Measurements from ENCODE around the gene JAM2. TPM values are rescaled to one million over a fixed set of nuclear protein-coding genes. Genes with fewer than 3 reads are reported as not detected.

JAM2 gene
- polyA plus RNA-seq, 1 donor from 2014 or later: 1.1 TPM

DNA sequence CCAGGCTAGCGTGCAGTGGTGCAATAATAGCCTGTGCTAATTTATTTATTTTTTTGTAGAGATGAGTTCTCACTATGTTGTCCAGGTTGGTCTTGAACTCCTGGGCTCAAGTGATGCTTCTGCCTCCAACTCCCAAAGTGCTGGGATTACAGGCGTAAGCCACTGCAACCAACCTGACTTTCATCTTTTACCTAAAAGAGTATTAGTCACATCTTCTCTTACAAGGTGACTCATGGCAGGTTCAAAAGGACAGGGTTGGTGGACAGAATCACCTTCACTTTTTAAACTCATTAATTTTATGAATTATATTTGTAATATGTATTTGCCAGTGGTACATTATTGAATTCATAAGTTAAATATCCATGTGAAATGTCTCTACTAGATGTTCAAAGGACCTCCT is 18.1 kb downstream of the JAM2 start:
- H3K27ac ChIP-seq (ENCODE audit: low read length): no peak overlapping the region
- no peak overlapping the region for H3K4me2 ChIP-seq (ENCODE audit: low read length)
- H3F3A ChIP-seq (ENCODE audit: insufficient read depth, low read length, poor library complexity, severe bottlenecking): no peaks in the 10 kb centered on the region

GRCh38 chr21:25658427-25659035 is 19.5 kb downstream of the JAM2 start:
- no peaks in the 10 kb centered on the region for H3K9me3 ChIP-seq (ENCODE audit: low read length)
- H3K79me2 ChIP-seq (replicated peaks; ENCODE audit: insufficient read depth, low read length): no peaks in the 10 kb centered on the region
- no peak overlapping the region for H3K4me2 ChIP-seq (ENCODE audit: low read length)
- H3K9ac ChIP-seq (ENCODE audit: low read length): no peak overlapping the region
- H3K27me3 ChIP-seq (ENCODE audit: insufficient read depth, low read depth, low read length): no peaks in the 10 kb centered on the region
- no peak overlapping the region for H2AFZ ChIP-seq (ENCODE audit: low read depth, low read length)
- H4K20me1 ChIP-seq (ENCODE audit: insufficient read depth): no peaks in the 10 kb centered on the region
- H3K27ac ChIP-seq (ENCODE audit: low read length): no peak overlapping the region
- H3K36me3 ChIP-seq (ENCODE audit: insufficient read depth, low read length): no peaks in the 10 kb centered on the region
- no peaks in the 10 kb centered on the region for H3K9me2 ChIP-seq (ENCODE audit: insufficient read depth, low read length)
- TF ChIP-seq MXI1 (conservative IDR thresholded peaks at IDR 0.05; ENCODE audit: poor library complexity, severe bottlenecking): no peak
- no peak for TF ChIP-seq POLR2AphosphoS5 (IDR thresholded peaks at IDR 0.05)
- TF ChIP-seq EP300 (conservative IDR thresholded peaks at IDR 0.05; ENCODE audit: poor library complexity, severe bottlenecking): no peak
- TF ChIP-seq EZH2 (IDR thresholded peaks at IDR 0.05; ENCODE audit: borderline replicate concordance, insufficient read depth, low read length, poor library complexity, severe bottlenecking): no peak
- no peak for TF ChIP-seq TAF1 (IDR thresholded peaks at IDR 0.05; ENCODE audit: low read depth)
- TF ChIP-seq, protein P1, sequence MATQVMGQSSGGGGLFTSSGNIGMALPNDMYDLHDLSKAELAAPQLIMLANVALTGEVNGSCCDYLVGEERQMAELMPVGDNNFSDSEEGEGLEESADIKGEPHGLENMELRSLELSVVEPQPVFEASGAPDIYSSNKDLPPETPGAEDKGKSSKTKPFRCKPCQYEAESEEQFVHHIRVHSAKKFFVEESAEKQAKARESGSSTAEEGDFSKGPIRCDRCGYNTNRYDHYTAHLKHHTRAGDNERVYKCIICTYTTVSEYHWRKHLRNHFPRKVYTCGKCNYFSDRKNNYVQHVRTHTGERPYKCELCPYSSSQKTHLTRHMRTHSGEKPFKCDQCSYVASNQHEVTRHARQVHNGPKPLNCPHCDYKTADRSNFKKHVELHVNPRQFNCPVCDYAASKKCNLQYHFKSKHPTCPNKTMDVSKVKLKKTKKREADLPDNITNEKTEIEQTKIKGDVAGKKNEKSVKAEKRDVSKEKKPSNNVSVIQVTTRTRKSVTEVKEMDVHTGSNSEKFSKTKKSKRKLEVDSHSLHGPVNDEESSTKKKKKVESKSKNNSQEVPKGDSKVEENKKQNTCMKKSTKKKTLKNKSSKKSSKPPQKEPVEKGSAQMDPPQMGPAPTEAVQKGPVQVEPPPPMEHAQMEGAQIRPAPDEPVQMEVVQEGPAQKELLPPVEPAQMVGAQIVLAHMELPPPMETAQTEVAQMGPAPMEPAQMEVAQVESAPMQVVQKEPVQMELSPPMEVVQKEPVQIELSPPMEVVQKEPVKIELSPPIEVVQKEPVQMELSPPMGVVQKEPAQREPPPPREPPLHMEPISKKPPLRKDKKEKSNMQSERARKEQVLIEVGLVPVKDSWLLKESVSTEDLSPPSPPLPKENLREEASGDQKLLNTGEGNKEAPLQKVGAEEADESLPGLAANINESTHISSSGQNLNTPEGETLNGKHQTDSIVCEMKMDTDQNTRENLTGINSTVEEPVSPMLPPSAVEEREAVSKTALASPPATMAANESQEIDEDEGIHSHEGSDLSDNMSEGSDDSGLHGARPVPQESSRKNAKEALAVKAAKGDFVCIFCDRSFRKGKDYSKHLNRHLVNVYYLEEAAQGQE (IDR thresholded peaks at IDR 0.05; ENCODE audit: borderline replicate concordance): no peak
- no peak for TF ChIP-seq CTCF (IDR thresholded peaks at IDR 0.05; ENCODE audit: poor library complexity, severe bottlenecking)
- TF ChIP-seq RAD21 (conservative IDR thresholded peaks at IDR 0.05): no peak
- TF ChIP-seq SMC3 (conservative IDR thresholded peaks at IDR 0.05; ENCODE audit: poor library complexity): no peak
- no peaks in the 10 kb centered on the region for H3F3A ChIP-seq (ENCODE audit: insufficient read depth, low read length, poor library complexity, severe bottlenecking)
- H3K4me3 ChIP-seq (ENCODE audit: low read length): no peak overlapping the region

More for the DNA sequence above, 18.1 kb downstream of the JAM2 start:
- H3K27me3 ChIP-seq (ENCODE audit: insufficient read depth, low read depth, low read length): no peaks in the 10 kb centered on the region
- H3K79me2 ChIP-seq (replicated peaks; ENCODE audit: insufficient read depth, low read length): no peaks in the 10 kb centered on the region
- H2AFZ ChIP-seq (ENCODE audit: low read depth, low read length): no peak overlapping the region
- H3K9ac ChIP-seq (ENCODE audit: low read length): no peak overlapping the region
- no peaks in the 10 kb centered on the region for H3K9me3 ChIP-seq (ENCODE audit: low read length)
- no peak for TF ChIP-seq SMC3 (conservative IDR thresholded peaks at IDR 0.05; ENCODE audit: poor library complexity)
- no peaks in the 10 kb centered on the region for H3K36me3 ChIP-seq (ENCODE audit: insufficient read depth, low read length)
- H3K4me3 ChIP-seq (ENCODE audit: low read length): no peak overlapping the region
- no peaks in the 10 kb centered on the region for H4K20me1 ChIP-seq (ENCODE audit: insufficient read depth)
- no peaks in the 10 kb centered on the region for H3K9me2 ChIP-seq (ENCODE audit: insufficient read depth, low read length)
